Thyroid gland (tissue), 4 donors: ENCODE data around the gene ATF2.

Source experiments
- POLR2A ChIP-seq, 2 donors: fragments of 450-650 bp; IDR thresholded peaks; one replicate each; pipeline ENCODE4 v1.6.1; 2017; ENCODE audit warnings: antibody characterized with exemption in 2 of 2, mild to moderate bottlenecking in 2 of 2, moderate library complexity in 1 of 2
- TF ChIP-seq, protein P1 (sequence below), 6 experiments: fragments of 200-600 bp in 3 of 6; fragments of 450-650 bp in 3 of 6; sonication (generic) in 3 of 6; IDR thresholded peaks; one replicate each; pipeline ENCODE4 v1.5.1; 2016 to 2019; ENCODE audit warnings: antibody characterized with exemption in 6 of 6, mild to moderate bottlenecking in 2 of 6, inconsistent platforms in 1 of 6, moderate library complexity in 1 of 6

DNA sequence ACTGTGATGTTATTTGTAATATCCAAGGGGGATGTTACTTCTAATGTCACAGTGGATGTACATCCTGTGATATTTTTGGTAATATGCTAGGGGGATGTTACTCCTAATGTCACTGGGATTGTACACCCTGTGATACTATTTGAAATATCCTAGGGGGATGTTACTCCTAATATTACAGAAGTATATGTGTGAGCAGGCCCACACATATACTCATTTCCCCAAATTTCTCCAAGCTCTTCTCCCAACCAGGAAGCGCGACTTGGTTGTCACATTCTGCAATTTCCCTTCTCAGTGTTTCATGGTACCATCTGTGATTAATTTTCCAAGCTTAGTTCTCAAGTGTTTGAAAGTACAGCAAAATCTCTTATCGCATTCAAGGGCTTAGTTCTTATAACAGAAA is 133.3 kb downstream of the ATF2 start:
- TF ChIP-seq, protein P1, sequence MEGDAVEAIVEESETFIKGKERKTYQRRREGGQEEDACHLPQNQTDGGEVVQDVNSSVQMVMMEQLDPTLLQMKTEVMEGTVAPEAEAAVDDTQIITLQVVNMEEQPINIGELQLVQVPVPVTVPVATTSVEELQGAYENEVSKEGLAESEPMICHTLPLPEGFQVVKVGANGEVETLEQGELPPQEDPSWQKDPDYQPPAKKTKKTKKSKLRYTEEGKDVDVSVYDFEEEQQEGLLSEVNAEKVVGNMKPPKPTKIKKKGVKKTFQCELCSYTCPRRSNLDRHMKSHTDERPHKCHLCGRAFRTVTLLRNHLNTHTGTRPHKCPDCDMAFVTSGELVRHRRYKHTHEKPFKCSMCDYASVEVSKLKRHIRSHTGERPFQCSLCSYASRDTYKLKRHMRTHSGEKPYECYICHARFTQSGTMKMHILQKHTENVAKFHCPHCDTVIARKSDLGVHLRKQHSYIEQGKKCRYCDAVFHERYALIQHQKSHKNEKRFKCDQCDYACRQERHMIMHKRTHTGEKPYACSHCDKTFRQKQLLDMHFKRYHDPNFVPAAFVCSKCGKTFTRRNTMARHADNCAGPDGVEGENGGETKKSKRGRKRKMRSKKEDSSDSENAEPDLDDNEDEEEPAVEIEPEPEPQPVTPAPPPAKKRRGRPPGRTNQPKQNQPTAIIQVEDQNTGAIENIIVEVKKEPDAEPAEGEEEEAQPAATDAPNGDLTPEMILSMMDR (IDR thresholded peaks at IDR 0.05) = no peak
- no peak for TF ChIP-seq POLR2A (IDR thresholded peaks at IDR 0.05)
